SU-DHL-6 (cell line): ENCODE data around the gene PTPRN2.

ENCODE experiments used
- H2AFZ ChIP-seq: fragments of 200-600 bp; sonication (generic); 2 replicates; pipeline ENCODE4 v1.6.1; 2014; ENCODE audit warnings: low read depth, mild to moderate bottlenecking, moderate library complexity, mixed read lengths, antibody characterized with exemption, low read length; ENCODE audit not compliant: severe bottlenecking
- H3F3A ChIP-seq: fragments of 200-600 bp; shearing (Covaris generic); 2 replicates; pipeline ENCODE4 v1.6.0; 2016; ENCODE audit warnings: antibody characterized with exemption, mild to moderate bottlenecking; ENCODE audit not compliant: insufficient read depth
- H3K27ac ChIP-seq: fragments of 200-600 bp; sonication (generic); 2 replicates; pipeline ENCODE4 v1.5.1; 2016; ENCODE audit warnings: low read depth, mild to moderate bottlenecking, low read length, moderate library complexity, mixed read lengths
- H3K27me3 ChIP-seq: fragments of 200-600 bp; sonication (generic), shearing (Covaris generic); 2 replicates; pipeline ENCODE4 v1.6.0; 2014; ENCODE audit warnings: mild to moderate bottlenecking, low read length
- H3K36me3 ChIP-seq: fragments of 200-600 bp; sonication (generic); 2 replicates; pipeline ENCODE4 v1.6.1; 2014; ENCODE audit warnings: mild to moderate bottlenecking, low read length, mixed read lengths
- H3K4me2 ChIP-seq: fragments of 300-600, 200-600 bp; shearing (Covaris generic), sonication (generic); 2 replicates; pipeline ENCODE4 v1.6.0; 2014; ENCODE audit warnings: low read length, low read depth, mild to moderate bottlenecking; ENCODE audit not compliant: poor library complexity, severe bottlenecking
- H3K4me3 ChIP-seq: fragments of 200-600 bp; sonication (generic); 2 replicates; pipeline ENCODE4 v1.5.1; 2014; ENCODE audit warnings: antibody characterized with exemption, low read length, mild to moderate bottlenecking, mixed read lengths; ENCODE audit not compliant: insufficient read depth, poor library complexity, severe bottlenecking
- H3K79me2 ChIP-seq: fragments of 200-600 bp; sonication (generic); 2 replicates; pipeline ENCODE4 v1.6.1; 2014; ENCODE audit warnings: mild to moderate bottlenecking, low read length, moderate library complexity; ENCODE audit not compliant: insufficient read depth
- H3K9ac ChIP-seq: fragments of 200-600 bp; sonication (generic); 2 replicates; pipeline ENCODE4 v1.7.0; 2014; ENCODE audit warnings: mild to moderate bottlenecking, low read length
- H3K9me2 ChIP-seq: fragments of 200-600 bp; sonication (generic); replicated peaks from 2 replicates; pipeline ENCODE4 v1.6.1; 2014; ENCODE audit warnings: low read length; ENCODE audit not compliant: insufficient read depth
- H3K9me3 ChIP-seq: fragments of 200-600 bp; sonication (generic); 2 replicates; pipeline ENCODE4 v1.6.1; 2014; ENCODE audit warnings: low read length, mixed read lengths; ENCODE audit not compliant: insufficient read depth
- H4K20me1 ChIP-seq: fragments of 200-600 bp; sonication (generic); 2 replicates; pipeline ENCODE4 v1.6.1; 2014; ENCODE audit warnings: low read depth, mild to moderate bottlenecking, antibody characterized with exemption, low read length, moderate library complexity, mixed read lengths
- EZH2phosphoT487 ChIP-seq: fragments of 200-600 bp; sonication (generic), shearing (Covaris generic); conservative IDR thresholded peaks from 2 replicates; pipeline ENCODE4 v1.6.1; 2018; ENCODE audit warnings: mild to moderate bottlenecking, antibody characterized with exemption, low read length, moderate library complexity, mixed read lengths
- TF ChIP-seq, protein P1 (sequence below): fragments of 200-600 bp; sonication (generic); IDR thresholded peaks from one replicate; pipeline ENCODE4 v1.5.1; 2017; ENCODE audit warnings: antibody characterized with exemption, mild to moderate bottlenecking, low read length, moderate library complexity; ENCODE audit not compliant: insufficient read depth, poor library complexity, severe bottlenecking

PTPRN2 gene

DNA sequence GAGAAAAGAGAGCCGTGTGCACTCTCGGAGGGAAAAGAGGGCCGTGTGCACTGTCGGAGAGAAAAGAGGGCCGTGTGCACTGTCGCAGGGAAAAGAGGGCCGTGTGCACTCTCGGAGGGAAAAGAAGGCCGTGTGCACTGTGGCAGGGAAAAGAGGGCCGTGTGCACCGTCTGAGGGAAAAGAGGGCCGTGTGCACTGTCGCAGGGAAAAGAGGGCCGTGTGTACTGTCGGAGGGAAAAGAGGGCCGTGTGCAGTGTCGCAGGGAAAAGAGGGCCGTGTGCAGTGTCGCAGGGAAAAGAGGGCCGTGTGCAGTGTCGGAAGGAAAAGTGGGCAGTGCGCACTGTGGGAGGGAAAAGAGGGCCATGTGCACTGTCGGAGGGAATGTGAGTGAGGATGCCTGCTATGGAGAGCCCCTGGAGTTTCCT is 1062.1 kb downstream of the PTPRN2 start:
- H3K9me3 ChIP-seq, result no peaks in the 10 kb centered on the region
- TF ChIP-seq, protein P1, sequence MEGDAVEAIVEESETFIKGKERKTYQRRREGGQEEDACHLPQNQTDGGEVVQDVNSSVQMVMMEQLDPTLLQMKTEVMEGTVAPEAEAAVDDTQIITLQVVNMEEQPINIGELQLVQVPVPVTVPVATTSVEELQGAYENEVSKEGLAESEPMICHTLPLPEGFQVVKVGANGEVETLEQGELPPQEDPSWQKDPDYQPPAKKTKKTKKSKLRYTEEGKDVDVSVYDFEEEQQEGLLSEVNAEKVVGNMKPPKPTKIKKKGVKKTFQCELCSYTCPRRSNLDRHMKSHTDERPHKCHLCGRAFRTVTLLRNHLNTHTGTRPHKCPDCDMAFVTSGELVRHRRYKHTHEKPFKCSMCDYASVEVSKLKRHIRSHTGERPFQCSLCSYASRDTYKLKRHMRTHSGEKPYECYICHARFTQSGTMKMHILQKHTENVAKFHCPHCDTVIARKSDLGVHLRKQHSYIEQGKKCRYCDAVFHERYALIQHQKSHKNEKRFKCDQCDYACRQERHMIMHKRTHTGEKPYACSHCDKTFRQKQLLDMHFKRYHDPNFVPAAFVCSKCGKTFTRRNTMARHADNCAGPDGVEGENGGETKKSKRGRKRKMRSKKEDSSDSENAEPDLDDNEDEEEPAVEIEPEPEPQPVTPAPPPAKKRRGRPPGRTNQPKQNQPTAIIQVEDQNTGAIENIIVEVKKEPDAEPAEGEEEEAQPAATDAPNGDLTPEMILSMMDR, result no peak
- TF ChIP-seq EZH2phosphoT487, result no peak
- H3K79me2 ChIP-seq, result no peaks in the 10 kb centered on the region

DNA sequence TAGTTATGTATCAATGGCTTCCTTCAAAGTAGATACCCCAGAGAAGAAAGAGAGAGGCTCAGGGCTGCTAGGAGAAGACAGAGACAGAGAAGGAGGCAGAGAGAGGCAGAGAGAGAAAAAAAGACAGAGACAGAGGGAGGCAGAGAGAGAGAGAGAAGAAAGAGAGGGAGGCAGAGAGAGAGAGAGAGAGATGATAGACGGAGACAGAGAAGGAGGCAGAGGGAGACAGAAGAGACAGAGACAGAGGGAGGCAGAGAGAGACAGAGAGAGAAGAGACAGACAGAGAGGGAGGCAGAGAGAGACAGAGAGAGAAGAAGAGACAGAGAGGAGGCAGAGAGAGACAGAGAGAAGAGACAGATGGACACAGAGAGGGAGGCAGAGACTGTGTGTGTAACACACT is 1062.9 kb downstream of the PTPRN2 start:
- Histone ChIP-seq H3K9me2 (no peaks in the 10 kb centered on the region), H3K9me3 (no peaks in the 10 kb centered on the region), H3K4me3 (no peak overlapping the region), H3K79me2 (no peaks in the 10 kb centered on the region), H2AFZ (no peak overlapping the region), H3F3A (no peaks in the 10 kb centered on the region), H3K27ac (no peak overlapping the region), H3K36me3 (no peaks in the 10 kb centered on the region), H3K27me3 (no peaks in the 10 kb centered on the region), H3K4me2 (no peak overlapping the region), H4K20me1 (no peaks in the 10 kb centered on the region), H3K9ac (no peak overlapping the region)
- no peak for TF ChIP-seq EZH2phosphoT487
- TF ChIP-seq, protein P1, result no peak

More for the DNA sequence above, 1062.1 kb downstream of the PTPRN2 start:
- H3K9ac ChIP-seq, result no peak overlapping the region
- H3K9me2 ChIP-seq, result no peaks in the 10 kb centered on the region
- no peak overlapping the region for H3K4me3 ChIP-seq
- H3K4me2 ChIP-seq, result no peak overlapping the region
- no peaks in the 10 kb centered on the region for H3K36me3 ChIP-seq
- no peak overlapping the region for H3K27ac ChIP-seq
- no peaks in the 10 kb centered on the region for H3K27me3 ChIP-seq
- no peaks in the 10 kb centered on the region for H3F3A ChIP-seq
- H4K20me1 ChIP-seq, result no peaks in the 10 kb centered on the region
- no peak overlapping the region for H2AFZ ChIP-seq

DNA sequence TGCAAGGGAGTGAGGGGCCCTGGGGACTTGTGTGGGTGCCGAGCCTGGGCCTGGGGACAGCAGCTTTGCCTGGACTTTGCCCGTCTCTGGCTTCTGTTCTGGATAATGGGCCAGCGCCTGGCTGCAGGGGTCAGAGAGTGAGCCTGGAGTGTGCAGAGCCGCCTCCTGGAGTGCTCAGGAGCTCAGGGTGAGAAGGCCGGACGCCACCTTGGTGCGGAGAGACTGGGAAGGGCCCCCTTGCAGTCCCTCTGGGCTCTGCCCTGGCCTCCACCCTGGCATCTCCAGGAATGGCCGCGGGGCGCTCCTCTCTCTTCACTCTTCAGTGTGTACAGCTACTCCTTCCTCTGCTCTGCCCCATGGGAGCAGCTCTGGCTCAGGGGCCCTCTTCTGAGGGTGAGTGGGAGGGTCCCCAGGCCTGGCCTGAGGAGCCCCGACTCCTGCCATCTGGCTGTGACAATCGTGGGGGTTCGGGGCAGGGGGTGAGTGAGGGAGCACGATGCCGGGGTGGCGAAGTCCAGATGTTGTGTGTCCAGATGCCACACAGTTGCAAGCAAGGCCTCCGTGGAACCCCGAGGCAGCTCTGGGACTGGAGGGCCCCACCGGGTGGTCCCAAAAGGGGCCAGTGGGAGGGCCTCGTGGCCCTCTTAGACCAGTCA is 1063.7 kb downstream of the PTPRN2 start:
- Histone ChIP-seq H3K36me3 (no peaks in the 10 kb centered on the region), H3K27ac (no peak overlapping the region), H3K79me2 (no peaks in the 10 kb centered on the region), H2AFZ (no peak overlapping the region), H3F3A (no peaks in the 10 kb centered on the region), H3K9me3 (no peaks in the 10 kb centered on the region), H3K4me2 (no peak overlapping the region), H4K20me1 (no peaks in the 10 kb centered on the region), H3K27me3 (no peaks in the 10 kb centered on the region), H3K4me3 (no peak overlapping the region), H3K9ac (no peak overlapping the region), H3K9me2 (no peaks in the 10 kb centered on the region)
- TF ChIP-seq, protein P1, result no peak
- TF ChIP-seq EZH2phosphoT487, result no peak
